HFFc6 (cell line): ENCODE results near the gene APP. TPM values are rescaled to one million over a fixed set of nuclear protein-coding genes. Genes with fewer than 3 reads are reported as not detected.

ENCODE experiments used
- DNase-seq: peaks from one replicate; pipeline ENCODE4 v3.0.0-alpha.2; 2018
- H3K27ac Mint-ChIP-seq: 2 replicates; pipeline ENCODE4 v1.8.0; 2020; ENCODE audit warnings: mild to moderate bottlenecking, mixed read lengths
- H3K27me3 Mint-ChIP-seq: 2 replicates; pipeline ENCODE4 v1.8.0; 2021; ENCODE audit warnings: mild to moderate bottlenecking, moderate library complexity, mixed read lengths; ENCODE audit not compliant: insufficient read depth
- H3K36me3 Mint-ChIP-seq: 2 replicates; pipeline ENCODE4 v1.8.0; 2021; ENCODE audit warnings: low read depth, mixed read lengths
- H3K4me1 Mint-ChIP-seq: 2 replicates; pipeline ENCODE4 v1.8.0; 2020; ENCODE audit warnings: low read depth, mixed read lengths
- H3K4me3 Mint-ChIP-seq: 2 replicates; pipeline ENCODE4 v1.8.0; 2020; ENCODE audit warnings: mild to moderate bottlenecking, moderate library complexity, mixed read lengths
- H3K9me3 Mint-ChIP-seq: 2 replicates; pipeline ENCODE4 v1.8.0; 2020; ENCODE audit warnings: mild to moderate bottlenecking, mixed read lengths
- total RNA-seq, 6 experiments: library from RNA; stranded (reverse); fragmentation: NEBNext Ultra II Directional; extraction: Animal tissue kit (Norgen Biotek cat#: 25700); gene quantifications; 2 replicates in 1 of 6; 3 replicates in 5 of 6; pipeline ENCODE4 v1.2.3, GENCODE V29; 2021
- TF ChIP-seq, protein P1 (sequence below): fragments of 200-600 bp; sonication (generic); IDR thresholded peaks from 2 replicates; pipeline ENCODE4 v1.5.0; 2021; ENCODE audit warnings: antibody characterized with exemption, mild to moderate bottlenecking

The APP gene
- total RNA-seq, 6 experiments from 2014 or later: 396 to 438 (median 425) TPM

DNA sequence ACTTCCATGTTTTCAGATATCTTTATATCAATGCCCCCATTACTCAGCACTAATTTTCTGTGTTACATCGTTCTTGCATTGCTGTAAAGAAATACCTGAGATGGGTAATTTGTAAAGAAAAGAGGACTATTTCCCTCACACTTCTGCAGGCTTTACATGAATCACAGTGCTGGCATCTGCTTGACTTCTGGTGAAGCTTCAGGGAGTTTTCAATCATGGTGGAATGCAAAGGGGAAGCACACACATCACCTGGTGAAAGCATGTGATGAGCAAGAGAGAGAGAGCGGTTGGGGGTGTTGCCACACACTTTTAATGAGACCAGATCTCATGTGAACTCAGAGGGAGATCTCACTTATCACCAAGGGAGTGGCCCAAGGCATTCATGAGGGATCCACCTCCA lies 14.9 kb upstream of the APP start:
- H3K36me3 Mint-ChIP-seq: peaks cover 12% of the 10 kb centered on the region; the same call in 1 of the 2 replicates
- H3K27ac Mint-ChIP-seq: no peak overlapping the region
- peaks cover 6% of the 10 kb centered on the region; the same call in 1 of the 2 replicates for H3K4me1 Mint-ChIP-seq
- H3K27me3 Mint-ChIP-seq: peaks cover 2% of the 10 kb centered on the region
- TF ChIP-seq, protein P1, sequence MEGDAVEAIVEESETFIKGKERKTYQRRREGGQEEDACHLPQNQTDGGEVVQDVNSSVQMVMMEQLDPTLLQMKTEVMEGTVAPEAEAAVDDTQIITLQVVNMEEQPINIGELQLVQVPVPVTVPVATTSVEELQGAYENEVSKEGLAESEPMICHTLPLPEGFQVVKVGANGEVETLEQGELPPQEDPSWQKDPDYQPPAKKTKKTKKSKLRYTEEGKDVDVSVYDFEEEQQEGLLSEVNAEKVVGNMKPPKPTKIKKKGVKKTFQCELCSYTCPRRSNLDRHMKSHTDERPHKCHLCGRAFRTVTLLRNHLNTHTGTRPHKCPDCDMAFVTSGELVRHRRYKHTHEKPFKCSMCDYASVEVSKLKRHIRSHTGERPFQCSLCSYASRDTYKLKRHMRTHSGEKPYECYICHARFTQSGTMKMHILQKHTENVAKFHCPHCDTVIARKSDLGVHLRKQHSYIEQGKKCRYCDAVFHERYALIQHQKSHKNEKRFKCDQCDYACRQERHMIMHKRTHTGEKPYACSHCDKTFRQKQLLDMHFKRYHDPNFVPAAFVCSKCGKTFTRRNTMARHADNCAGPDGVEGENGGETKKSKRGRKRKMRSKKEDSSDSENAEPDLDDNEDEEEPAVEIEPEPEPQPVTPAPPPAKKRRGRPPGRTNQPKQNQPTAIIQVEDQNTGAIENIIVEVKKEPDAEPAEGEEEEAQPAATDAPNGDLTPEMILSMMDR: no peak
- no peak overlapping the region for H3K4me3 Mint-ChIP-seq
- no peak for DNase-seq
- peaks cover 6% of the 10 kb centered on the region; the same call in 1 of the 2 replicates for H3K9me3 Mint-ChIP-seq

DNA sequence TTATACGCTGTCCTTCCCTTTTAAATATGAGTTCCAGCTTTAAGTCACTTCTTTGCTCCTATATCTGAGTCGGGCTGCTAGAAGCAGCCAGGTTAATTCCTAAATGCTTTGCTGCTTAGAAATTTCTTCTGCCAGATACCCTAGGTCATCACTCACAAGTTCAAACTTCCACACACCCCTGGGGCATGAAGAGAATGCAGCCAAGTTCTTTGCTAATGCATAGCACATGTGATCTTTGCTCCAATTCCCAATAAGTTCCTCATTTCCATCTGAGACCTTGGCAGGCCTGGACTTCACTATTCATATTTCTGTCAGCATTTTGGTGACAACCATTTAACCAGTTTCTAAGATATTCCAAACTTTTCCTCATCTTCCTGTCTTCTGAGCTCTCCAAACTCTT lies 14.5 kb upstream of the APP start:
- Mint-ChIP-seq H3K27ac (no peak overlapping the region), H3K27me3 (peaks cover 2% of the 10 kb centered on the region), H3K4me1 (peaks cover 6% of the 10 kb centered on the region; the same call in 1 of the 2 replicates), H3K4me3 (no peak overlapping the region), H3K9me3 (peaks cover 6% of the 10 kb centered on the region; the same call in 1 of the 2 replicates), H3K36me3 (peaks cover 12% of the 10 kb centered on the region; the same call in 1 of the 2 replicates)
- DNase-seq: no peak
- TF ChIP-seq, protein P1: no peak

DNA sequence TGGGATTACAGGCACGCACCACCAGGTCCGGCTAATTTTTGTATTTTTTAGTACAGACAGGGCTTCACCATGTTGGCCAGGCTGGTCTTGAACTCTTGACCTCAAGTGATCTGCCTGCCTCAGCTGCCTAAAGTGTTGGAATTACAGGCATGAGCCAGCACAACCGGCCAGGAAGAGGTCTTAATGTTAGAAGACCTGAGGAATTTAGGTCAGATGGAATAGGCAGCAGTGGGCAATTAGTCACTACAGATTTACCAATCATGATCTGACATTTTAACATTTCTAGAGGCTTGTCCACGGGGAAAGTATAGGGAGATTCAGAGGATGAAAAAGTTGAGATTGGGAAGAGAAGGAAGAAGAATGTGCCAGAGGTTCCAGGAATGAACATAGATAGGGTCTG lies 8.9 kb upstream of the APP start:
- H3K27ac Mint-ChIP-seq: no peak overlapping the region
- H3K4me1 Mint-ChIP-seq: peaks cover 22% of the 10 kb centered on the region
- peaks cover 7% of the 10 kb centered on the region; the same call in 1 of the 2 replicates for H3K36me3 Mint-ChIP-seq
- no peak for DNase-seq
- H3K27me3 Mint-ChIP-seq: no peaks in the 10 kb centered on the region
- H3K4me3 Mint-ChIP-seq: no peak overlapping the region
- TF ChIP-seq, protein P1: no peak
- peaks cover 6% of the 10 kb centered on the region; the same call in 1 of the 2 replicates for H3K9me3 Mint-ChIP-seq

DNA sequence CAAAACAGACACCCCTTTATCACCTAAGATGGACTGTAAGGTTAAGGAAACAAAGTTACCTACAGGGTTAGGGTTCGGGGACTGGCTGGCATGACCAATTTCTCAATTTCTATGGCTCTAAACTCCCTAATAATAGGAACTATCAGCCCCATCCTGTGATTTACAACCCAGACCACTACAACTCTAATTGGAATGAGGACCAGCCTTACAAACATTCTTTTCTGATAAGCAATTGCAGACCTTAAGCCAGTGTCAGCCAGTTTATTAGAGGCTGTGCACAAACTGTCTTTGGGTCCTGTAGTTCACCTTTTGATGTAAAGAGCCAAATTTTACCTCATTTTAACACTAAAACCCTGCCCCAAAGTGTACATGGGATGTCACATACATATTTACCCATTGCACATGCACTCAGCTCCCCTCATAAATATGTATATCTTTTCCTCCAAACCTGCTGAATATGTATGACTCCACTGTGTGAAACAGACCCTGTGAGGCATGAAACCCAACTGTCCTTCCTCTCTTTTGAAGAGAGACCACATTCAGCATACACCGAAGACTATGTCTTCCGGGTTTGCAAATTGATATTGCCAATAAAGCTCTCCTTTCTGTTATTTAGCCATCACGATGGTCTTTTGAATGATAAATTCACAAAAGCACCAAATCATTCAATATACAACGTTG lies 7.3 kb upstream of the APP start:
- TF ChIP-seq, protein P1: no peak
- H3K27ac Mint-ChIP-seq: peak overlapping the region; percentile 37; the same call in 1 of the 2 replicates
- no peaks in the 10 kb centered on the region for H3K36me3 Mint-ChIP-seq
- no peak overlapping the region; the same call in 1 of the 2 replicates for H3K4me3 Mint-ChIP-seq
- H3K27me3 Mint-ChIP-seq: no peaks in the 10 kb centered on the region; the same call in 1 of the 2 replicates
- DNase-seq: peak; percentile 29
- peaks cover 22% of the 10 kb centered on the region for H3K4me1 Mint-ChIP-seq
- H3K9me3 Mint-ChIP-seq: no peaks in the 10 kb centered on the region

DNA sequence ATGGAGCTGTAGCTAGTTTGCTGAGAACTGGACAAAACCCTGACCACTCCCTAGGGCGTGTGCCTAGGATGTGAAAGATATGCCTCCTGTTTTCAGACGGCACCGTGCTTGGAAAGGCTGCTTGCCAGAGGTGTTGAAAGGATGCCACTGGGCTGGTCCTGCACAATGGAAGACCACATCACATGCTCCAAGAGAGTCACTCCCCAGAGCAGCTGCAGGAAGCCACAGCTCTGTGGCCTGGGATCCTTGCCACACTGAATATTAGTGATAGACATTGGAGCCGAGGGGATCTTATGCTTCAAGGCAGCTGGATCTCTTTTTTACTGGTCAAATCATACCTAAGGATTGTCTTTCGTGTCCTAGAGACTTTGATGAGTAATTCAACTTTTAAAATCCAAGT lies 6.6 kb upstream of the APP start:
- H3K36me3 Mint-ChIP-seq: no peaks in the 10 kb centered on the region
- TF ChIP-seq, protein P1: no peak
- H3K27ac Mint-ChIP-seq: peak overlapping the region; percentile 37
- peaks cover 22% of the 10 kb centered on the region for H3K4me1 Mint-ChIP-seq
- H3K4me3 Mint-ChIP-seq: no peak overlapping the region; the same call in 1 of the 2 replicates
- H3K27me3 Mint-ChIP-seq: no peaks in the 10 kb centered on the region; the same call in 1 of the 2 replicates
- no peaks in the 10 kb centered on the region for H3K9me3 Mint-ChIP-seq
- DNase-seq: peak; percentile 46
